NCI-H1694 treated with DMSO at 0.1 percent for 48 hours (cell line): Measurements from ENCODE around the gene VAPB.
A peak's percentile ranks its signal among the peaks of the same experiment; 100 is the strongest.

Experiments
- DNase-seq: peaks from one replicate; lab custom pipeline; 2025; lab: John Stamatoyannopoulos, UW

Gene VAPB

DNA sequence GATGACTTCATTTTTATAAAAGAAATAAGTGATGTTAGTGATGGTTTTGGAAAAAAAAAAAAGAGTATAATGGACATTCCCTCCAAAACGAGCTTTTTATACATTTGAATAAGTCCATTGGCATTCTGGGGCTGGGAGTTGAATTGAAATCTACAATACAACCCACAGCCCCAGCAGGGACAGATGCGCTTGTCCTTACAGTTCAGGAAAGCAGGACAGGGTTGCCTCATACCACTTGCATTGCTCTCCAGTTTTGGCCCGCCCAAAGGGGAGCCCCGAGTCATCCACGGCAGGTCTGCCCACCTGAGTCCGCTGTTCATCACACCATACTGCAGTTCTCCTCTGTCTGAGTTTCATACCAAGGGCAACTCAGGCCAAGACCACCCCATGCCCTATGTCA, 46.2 kb downstream of the VAPB start:
- no peak for DNase-seq

- DNase-seq = no peak
Observed at GRCh38 chr20:58436868-58437645, 48.0 kb downstream of the VAPB start.

DNA sequence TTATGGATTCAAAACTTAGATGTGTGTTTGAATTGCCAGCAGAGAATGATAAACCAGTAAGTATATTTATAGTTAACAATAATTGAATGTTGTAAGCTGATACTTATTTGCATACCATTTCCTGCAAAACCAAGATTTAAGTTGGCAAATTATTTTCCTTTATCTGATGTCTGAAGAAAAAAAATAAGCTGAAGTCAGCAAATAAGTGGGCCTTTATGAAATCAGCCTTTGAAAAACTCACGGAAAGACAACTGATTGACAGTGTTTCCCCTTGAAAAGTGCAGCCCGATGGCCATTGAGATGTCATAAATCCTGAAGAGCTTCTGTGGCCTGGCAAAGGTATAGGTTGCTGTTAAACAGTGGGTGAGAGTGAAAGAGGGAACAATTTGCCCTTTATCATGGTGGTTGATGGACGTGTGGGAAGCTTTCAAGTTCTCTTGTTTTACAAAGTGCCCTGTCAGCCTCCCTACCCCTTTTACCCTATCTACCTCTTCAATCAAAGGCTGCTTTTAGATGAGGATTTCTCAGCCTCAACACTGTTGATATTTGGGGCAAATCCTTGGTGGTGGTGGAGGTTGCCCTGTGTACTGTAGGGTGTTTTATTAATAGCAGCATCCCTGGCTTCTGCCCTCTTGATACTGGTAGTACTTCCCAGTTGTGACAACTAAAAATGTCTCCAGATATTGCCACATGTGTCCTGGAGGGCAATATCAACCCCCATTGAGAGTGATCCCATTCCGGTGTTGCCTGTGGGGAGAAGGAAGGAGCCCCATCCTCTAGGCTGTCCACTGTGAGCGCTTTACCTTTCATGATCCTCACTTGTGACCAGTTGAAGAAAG, 50.2 kb downstream of the VAPB start:
- no peak for DNase-seq

GRCh38 chr20:58440021-58440767, 51.2 kb downstream of the VAPB start:
- no peak for DNase-seq

DNA sequence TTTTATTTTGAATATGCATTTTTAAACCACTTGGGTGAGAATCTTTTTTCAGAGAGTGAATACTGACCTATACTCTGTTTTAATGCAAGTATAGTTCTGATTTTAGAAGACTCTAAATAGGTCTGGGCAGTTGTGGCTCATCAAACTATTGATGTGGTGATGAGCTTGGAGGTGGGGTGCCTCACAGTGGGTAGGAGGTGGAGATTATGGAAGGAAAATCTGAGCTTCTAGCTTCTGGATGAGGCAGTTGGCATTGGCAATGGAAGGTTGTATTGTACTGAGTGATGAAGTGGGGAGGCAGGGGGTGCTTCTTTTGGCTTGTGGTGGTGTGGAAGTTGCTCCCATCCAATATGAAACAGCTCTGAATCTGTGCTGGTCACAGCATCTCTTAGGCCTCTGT, 52.7 kb downstream of the VAPB start:
- no peak for DNase-seq

DNA sequence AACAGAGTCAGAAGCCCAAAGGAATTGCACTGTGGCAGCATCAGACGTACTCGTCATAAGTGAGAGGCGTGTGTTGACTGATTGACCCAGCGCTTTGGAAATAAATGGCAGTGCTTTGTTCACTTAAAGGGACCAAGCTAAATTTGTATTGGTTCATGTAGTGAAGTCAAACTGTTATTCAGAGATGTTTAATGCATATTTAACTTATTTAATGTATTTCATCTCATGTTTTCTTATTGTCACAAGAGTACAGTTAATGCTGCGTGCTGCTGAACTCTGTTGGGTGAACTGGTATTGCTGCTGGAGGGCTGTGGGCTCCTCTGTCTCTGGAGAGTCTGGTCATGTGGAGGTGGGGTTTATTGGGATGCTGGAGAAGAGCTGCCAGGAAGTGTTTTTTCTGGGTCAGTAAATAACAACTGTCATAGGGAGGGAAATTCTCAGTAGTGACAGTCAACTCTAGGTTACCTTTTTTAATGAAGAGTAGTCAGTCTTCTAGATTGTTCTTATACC, 55.8 kb downstream of the VAPB start:
- no peak for DNase-seq

DNA sequence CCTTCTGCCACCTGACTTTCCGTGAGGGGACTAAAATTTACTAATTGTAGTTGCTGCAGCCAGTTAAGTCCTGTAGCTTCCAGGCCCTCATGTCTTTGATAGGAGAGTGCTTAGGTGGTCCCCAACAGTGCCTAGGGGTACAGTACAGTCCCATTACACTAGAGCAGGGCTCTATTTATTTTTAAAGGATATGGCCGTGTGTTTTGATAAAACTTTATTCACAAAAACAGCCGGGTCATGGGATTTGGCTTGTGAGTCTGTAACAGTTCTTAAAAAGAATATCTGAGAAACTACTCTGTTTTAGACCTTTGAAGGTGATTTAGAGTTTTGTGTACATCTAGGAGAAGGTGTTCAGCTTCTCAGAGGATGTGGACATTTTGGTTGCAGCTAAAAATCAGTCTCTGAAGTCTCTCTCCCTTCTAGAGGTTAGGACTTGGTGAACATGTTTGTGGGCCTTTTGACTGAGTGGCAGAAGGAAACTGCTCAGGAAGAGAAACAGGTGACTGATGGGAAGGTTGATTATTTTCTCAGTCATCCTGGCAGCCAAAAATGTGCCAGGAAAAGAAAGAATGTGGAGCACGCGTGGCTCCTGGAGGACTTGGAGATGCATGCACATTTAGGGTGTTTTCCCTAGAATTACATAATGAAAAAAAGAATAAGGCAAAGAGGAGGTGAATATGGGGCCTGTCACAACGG, 57.4 kb downstream of the VAPB start:
- DNase-seq = no peak

- no peak for DNase-seq
Observed at GRCh38 chr20:58446960-58447265, 57.9 kb downstream of the VAPB start.

DNA sequence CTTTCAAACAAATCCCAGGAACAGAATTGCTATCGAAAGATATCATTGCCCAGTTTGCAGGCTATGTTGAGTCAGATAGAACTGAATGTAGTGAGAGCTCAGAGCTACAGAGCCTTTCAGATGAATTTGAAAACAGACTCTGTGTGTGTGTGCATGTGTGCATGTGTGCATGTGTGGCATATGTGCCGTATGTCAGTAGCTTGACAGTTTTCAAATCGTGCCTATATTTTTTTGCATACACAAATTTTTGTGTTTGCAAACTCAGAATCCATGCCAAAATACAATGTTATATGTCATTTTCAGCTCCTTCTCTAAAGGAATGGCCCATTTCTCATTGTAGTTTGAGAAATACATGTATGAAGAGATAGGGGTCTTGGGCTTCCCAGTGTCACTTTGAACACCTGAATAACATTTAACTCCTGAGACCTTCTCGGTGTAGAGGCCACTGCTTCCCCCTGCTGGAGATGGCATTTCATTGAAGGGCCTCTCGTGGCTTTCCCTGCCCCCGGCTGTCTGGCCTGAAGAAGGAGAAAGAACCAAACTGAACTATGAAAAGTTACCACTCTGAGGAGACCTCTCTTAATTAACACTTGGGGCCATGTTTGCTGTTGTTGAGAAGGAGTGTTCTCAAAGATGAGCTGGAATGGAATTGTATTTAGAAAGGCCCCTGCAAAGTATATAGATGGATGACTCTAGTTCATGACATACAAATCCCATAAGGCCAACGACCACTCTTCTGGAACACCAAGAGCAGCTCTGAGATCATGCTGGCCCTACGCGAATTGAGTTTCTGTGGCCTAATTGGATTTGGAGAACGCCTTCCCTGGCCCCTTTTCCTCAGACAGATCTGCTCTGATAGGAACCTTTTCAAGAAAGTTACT, 58.7 kb downstream of the VAPB start:
- peak; percentile 18 for DNase-seq

GRCh38 chr20:58448958-58449357, 59.9 kb downstream of the VAPB start:
- no peak for DNase-seq

- no peak for DNase-seq
Observed at GRCh38 chr20:58449681-58450221, 60.7 kb downstream of the VAPB start.

DNA sequence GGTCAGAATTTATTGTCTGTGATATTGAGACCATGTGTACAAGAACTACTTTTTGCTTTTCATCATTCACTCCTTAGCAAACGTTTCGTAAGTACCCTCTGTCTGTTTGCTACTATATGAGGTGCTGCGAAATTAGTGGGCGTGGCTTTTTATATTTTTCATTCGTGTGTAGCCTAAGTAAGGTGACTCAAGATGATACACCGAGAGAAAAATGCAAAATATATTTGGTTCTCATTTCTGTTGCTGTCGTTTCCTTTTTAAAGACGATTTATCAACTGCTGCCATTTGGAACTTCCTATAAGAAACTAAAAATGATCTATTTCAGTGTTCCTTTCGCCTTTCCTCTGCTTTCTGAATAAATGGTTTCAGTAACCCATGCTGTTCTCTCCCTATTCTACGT, 61.2 kb downstream of the VAPB start:
- no peak for DNase-seq

DNA sequence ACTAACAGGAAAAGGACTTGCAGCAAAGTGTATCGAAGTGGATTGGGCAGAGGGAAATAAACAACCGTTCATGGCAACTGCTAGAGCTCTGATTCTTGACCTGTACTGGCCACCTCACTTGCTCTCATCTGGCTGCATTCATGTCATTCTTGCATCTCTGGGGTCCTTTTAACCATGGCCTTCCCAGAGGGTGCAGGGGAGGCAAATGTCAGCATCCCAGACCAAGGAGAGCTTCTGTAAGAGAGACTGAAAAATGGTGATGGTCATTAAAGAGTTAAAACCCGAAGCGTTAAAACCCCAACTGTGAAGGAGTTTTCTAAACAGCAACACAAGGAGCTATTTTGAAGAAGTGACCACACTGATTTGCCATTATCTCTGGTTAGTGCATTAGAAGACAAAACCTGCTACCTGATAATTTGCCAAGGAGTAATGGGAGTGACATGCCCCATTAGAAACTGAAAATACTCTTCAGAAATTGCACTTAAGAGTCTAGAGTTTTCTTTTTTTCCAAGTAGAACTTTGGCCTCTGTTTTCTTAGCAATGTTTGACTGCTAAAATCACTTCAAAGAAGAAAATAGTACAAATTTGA, 63.7 kb downstream of the VAPB start:
- DNase-seq = no peak

GRCh38 chr20:58453391-58453790, 64.4 kb downstream of the VAPB start:
- no peak for DNase-seq

GRCh38 chr20:58454460-58454859, 65.4 kb downstream of the VAPB start:
- no peak for DNase-seq

DNA sequence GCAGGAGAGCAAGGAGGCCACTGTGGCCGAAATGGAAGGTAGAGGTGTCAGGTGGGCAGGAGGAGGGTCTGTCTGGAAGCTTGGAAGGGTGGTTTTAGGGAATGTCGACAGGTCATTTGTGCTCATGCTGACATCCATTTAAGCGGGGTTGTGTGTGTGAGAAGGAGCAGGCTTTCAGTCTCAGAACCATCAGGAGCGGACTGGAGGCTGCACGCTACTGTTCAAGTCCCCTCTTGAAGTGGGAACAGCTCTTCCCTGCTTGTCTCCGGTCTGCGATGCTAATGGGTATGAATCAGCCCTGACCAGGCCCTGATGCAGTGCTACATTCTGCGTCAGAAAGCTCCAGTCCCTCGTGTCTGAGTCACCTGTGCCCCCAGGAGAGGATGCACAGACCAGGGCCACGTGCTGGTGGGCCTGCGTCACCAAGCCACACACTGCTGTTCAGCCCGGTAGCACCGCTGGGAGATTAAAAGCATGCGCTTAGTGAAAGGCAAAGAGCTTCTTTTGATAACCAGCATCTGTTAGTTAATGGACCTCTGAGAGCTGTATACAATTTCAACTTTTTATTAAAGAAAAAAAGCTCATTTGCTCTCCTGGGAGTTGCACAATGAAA, 68.2 kb downstream of the VAPB start:
- DNase-seq = no peak

- DNase-seq = no peak
Observed at GRCh38 chr20:58458342-58459057, 69.5 kb downstream of the VAPB start.

GRCh38 chr20:58459058-58459750, 70.2 kb downstream of the VAPB start:
- no peak for DNase-seq

DNA sequence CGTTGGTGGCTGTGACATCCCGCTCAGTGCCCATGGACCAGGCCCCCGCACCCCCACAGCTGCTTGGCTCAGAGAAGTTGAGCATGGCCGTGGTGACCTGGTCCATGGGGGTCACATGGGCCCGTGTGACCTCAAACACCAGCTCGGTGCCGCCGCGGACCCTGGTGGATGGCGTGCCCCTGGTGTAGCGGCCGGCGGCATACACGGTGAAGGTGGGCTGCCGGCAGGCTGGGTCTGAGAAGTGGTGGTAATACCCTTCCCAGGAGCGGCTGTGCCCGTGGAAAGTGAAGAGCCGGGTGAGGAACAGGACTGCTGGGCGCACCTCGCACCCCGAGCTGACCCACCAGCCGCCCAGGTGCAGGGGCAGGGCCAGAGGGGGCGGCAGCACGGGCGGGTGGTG, 72.1 kb downstream of the VAPB start:
- no peak for DNase-seq
